Spleen (tissue), 11 donors: ENCODE measurements around the gene ASCL5. TPM values are rescaled to one million over a fixed set of nuclear protein-coding genes. Genes with fewer than 3 reads are reported as not detected.
A peak's percentile ranks its signal among the peaks of the same experiment; 100 is the strongest.

ENCODE experiments used
- DNase-seq: peaks from one replicate; pipeline ENCODE4 v3.0.0-alpha.2; 2020
- H3K27ac ChIP-seq, 8 donors: fragments of 200-600 bp; sonication (generic) in 7 of 8; 1 replicate in 4 of 8; 2 replicates in 4 of 8; pipeline versions ENCODE4 v1.5.0 to v1.8.0; 2016 to 2021; ENCODE audit warnings: inconsistent platforms in 4 of 8, mild to moderate bottlenecking in 4 of 8, moderate library complexity in 1 of 8
- H3K27me3 ChIP-seq, 7 donors: fragments of 200-600 bp; sonication (generic) in 6 of 7; replicated peaks in 1 of 7; 1 replicate in 4 of 7; 2 replicates in 3 of 7; pipeline versions ENCODE4 v1.5.0 to v1.8.0; 2016 to 2021; ENCODE audit warnings: inconsistent platforms in 3 of 7, mild to moderate bottlenecking in 1 of 7
- H3K36me3 ChIP-seq, 6 donors: fragments of 200-600 bp; sonication (generic) in 5 of 6; 1 replicate in 4 of 6; 2 replicates in 2 of 6; pipeline versions ENCODE4 v1.5.0 to v1.8.0; 2016 to 2021; ENCODE audit warnings: inconsistent platforms in 2 of 6
- H3K4me1 ChIP-seq, 6 donors: fragments of 200-600 bp; sonication (generic) in 5 of 6; 1 replicate in 3 of 6; 2 replicates in 3 of 6; pipeline versions ENCODE4 v1.5.0 to v1.8.0; 2016 to 2021; ENCODE audit warnings: inconsistent platforms in 3 of 6
- H3K4me3 ChIP-seq, 8 donors: fragments of 200-600 bp; sonication (generic) in 7 of 8; 1 replicate in 4 of 8; 2 replicates in 4 of 8; pipeline versions ENCODE4 v1.5.0 to v1.8.0; 2016 to 2021; ENCODE audit warnings: inconsistent platforms in 4 of 8, mild to moderate bottlenecking in 4 of 8, moderate library complexity in 2 of 8
- H3K9me3 ChIP-seq, 8 donors: fragments of 200-600 bp; sonication (generic) in 7 of 8; 1 replicate in 4 of 8; 2 replicates in 4 of 8; pipeline versions ENCODE4 v1.5.0 to v1.8.0; 2016 to 2021; ENCODE audit warnings: inconsistent platforms in 4 of 8
- POLR2A ChIP-seq, 3 donors: fragments of 450-650 bp; IDR thresholded peaks; one replicate each; pipeline ENCODE4 v1.5.1; 2017; ENCODE audit warnings: antibody characterized with exemption in 3 of 3, mild to moderate bottlenecking in 1 of 3
- POLR2AphosphoS5 ChIP-seq, 3 donors: sonication (generic); formaldehyde crosslinking; IDR thresholded peaks; one replicate each; pipeline ENCODE4 v1.5.1; 2017; ENCODE audit warnings: antibody characterized with exemption in 3 of 3
- WGBS, 5 donors: extraction: QIAGEN DNeasy Blood & Tissue Kit in 3 of 5; methylation state at CpG; one replicate each; pipeline versions ENCODE4 v1.1.5 to v1.1.7; 2013 to 2018; 5-methylcytosine and 5-hydroxymethylcytosine counted together
- intact Hi-C: fragments of 100-400 bp; cut with DNase I; formaldehyde crosslinking; loops from one replicate; pipeline ENCODE4 v1.15.0; 2023; ENCODE audit warnings: low total_unique reads
- polyA plus RNA-seq, 3 donors: library from polyadenylated mRNA; stranded (reverse); fragments of 200-250 nt; gene quantifications; one replicate each; pipeline ENCODE4 v1.2.1, GENCODE V29; 2013
- total RNA-seq, 7 donors: library from RNA; depleted of rRNA in 3 of 7; stranded (reverse); fragments of >200 nt in 3 of 7; fragmentation: NEBNext Ultra II Directional in 4 of 7; extraction: Animal tissue kit (Norgen Biotek cat#: 25700) in 4 of 7; gene quantifications; one replicate each; pipeline versions ENCODE4 v1.1.0 to v1.2.1, GENCODE V29; 2016 to 2021
- TF ChIP-seq, protein P1 (sequence below), 11 experiments: fragments of 200-600 bp in 7 of 11; fragments of 450-650 bp in 4 of 11; sonication (generic) in 4 of 11; IDR thresholded peaks in 8 of 11; conservative IDR thresholded peaks in 3 of 11; 1 replicate in 7 of 11; 2 replicates in 4 of 11; pipeline versions ENCODE4 v1.4.0 to v1.8.0; 2016 to 2021; ENCODE audit warnings: antibody characterized with exemption in 11 of 11, inconsistent platforms in 4 of 11, mild to moderate bottlenecking in 1 of 11
- donor health status: healthy with polysubstance abuse.
- donor health status: DM: no; HTN: no; CAD: no; lungs with moderate emphysema.
- donor health status: DM: no; HTN: no; CAD: no.
- donor health status: Bipolar disorder and iron deficiency.
- donor health status: healthy.
- donor health status: DM: no; HTN: no; CAD: no.
- donor health status: DM: yes; HTN: yes; CAD: no.

The ASCL5 gene
- total and polyA plus RNA-seq, 10 donors = 0.06 to 0.85 (median 0.09) TPM; not detected in 6

DNA sequence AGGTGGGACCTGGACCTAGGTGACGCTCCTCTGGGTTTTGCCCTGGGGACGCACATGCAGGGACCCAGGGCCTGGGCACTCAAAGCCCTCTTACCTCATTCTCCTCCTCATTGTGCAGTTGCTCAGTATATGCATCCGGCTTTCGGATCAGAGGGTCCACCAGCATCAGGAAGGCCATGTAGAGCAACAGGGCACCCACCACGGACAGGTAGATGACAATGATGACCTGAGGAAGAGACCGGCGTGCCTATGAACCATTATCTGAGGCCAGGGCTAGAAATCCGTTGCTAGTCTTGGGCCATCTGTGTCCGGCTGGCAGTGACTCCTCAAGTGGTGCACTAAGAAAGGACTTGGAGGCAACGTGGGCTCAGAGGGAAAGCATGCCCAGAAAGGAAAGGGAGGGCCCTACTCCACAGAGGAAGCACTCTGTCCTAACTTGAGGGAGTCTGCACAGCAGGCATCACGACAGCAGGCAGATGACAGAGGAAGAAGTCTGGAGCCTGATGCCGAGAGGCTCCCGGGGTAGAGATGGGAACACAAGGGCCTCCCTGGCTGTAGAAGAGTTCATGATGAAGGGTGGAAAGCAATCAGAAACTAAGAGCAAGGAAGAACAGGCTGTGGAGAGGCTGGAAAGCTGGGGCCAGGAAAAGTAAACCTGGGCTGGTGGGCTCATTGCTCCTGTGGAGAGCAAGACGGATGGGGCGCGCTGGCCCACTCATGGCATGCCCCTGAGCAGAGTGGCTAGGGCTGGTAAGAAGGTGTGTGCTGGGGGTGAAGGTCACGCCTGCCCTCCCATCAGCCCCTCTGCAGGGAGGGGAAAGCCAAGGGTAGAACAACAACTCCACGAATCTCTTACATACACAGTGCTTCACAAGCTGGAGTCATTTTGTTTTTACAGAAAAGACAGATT is 17.0 kb upstream of the ASCL5 start:
- Histone ChIP-seq H3K27me3 (no peaks in the 10 kb centered on the region), H3K9me3 (no peaks in the 10 kb centered on the region), H3K27ac (no peak overlapping the region), H3K4me1 (peaks cover 0 to 5% (median 0%) of the 10 kb centered on the region in 6 donors), H3K4me3 (no peak overlapping the region), H3K36me3 (peaks cover 3 to 99% (median 64%) of the 10 kb centered on the region in 6 donors)
- 84 to 94% (median 90%) methylated on average over 18 of the region's 18 CpGs for WGBS, 5 donors
- intact Hi-C loops = no loop called here
- peak; percentile 66 for DNase-seq
- TF ChIP-seq POLR2A (IDR thresholded peaks at IDR 0.05) (no peak), POLR2AphosphoS5 (IDR thresholded peaks at IDR 0.05) (no peak)
- TF ChIP-seq, protein P1, sequence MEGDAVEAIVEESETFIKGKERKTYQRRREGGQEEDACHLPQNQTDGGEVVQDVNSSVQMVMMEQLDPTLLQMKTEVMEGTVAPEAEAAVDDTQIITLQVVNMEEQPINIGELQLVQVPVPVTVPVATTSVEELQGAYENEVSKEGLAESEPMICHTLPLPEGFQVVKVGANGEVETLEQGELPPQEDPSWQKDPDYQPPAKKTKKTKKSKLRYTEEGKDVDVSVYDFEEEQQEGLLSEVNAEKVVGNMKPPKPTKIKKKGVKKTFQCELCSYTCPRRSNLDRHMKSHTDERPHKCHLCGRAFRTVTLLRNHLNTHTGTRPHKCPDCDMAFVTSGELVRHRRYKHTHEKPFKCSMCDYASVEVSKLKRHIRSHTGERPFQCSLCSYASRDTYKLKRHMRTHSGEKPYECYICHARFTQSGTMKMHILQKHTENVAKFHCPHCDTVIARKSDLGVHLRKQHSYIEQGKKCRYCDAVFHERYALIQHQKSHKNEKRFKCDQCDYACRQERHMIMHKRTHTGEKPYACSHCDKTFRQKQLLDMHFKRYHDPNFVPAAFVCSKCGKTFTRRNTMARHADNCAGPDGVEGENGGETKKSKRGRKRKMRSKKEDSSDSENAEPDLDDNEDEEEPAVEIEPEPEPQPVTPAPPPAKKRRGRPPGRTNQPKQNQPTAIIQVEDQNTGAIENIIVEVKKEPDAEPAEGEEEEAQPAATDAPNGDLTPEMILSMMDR (IDR thresholded peaks at IDR 0.05 in 8 of 11, conservative IDR thresholded peaks at IDR 0.05 in 3 of 11) = no peak

DNA sequence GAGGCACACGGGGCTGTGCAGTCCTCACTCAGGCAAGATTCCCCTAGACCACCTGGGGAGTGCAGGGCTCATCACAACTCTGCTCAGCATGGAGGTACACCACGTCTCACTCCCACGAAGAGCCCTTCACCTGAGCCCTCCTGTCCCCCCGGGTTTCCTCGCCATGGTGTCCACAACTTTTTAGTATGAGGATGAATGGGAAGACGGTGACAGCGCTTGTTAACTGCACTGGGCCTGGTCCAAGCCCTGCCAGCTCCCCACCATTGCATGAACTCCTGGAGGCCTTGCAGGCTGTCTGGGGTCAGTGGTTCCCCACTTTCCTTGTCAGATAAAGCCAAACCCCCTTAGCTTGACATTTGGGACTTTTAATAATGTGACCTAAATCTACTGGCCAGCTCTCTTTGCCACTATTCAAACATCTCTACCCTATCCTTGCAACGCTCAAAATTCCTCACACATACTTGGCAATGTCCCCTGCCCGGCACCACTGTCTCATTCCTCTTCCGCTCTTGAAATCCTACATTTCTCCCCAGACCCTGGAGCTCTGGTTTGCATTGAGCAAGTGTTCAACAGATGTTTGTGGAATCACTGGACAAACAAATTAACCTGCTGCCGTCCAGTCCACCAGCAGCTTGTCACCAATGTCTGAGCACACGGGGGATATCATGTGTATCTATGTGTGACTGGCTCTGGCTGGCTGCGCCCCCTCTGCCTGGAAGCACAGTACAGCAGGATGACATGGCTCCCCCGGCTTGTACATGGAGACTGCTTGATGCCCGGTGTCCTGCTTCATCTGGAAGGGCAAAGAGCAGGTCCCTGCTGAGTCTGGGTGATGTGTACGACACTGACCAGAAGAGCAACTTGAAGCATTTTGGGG is 16.1 kb upstream of the ASCL5 start:
- intact Hi-C loops = no loop called here
- peaks cover 3 to 99% (median 65%) of the 10 kb centered on the region in 6 donors for H3K36me3 ChIP-seq
- no peak for DNase-seq

DNA sequence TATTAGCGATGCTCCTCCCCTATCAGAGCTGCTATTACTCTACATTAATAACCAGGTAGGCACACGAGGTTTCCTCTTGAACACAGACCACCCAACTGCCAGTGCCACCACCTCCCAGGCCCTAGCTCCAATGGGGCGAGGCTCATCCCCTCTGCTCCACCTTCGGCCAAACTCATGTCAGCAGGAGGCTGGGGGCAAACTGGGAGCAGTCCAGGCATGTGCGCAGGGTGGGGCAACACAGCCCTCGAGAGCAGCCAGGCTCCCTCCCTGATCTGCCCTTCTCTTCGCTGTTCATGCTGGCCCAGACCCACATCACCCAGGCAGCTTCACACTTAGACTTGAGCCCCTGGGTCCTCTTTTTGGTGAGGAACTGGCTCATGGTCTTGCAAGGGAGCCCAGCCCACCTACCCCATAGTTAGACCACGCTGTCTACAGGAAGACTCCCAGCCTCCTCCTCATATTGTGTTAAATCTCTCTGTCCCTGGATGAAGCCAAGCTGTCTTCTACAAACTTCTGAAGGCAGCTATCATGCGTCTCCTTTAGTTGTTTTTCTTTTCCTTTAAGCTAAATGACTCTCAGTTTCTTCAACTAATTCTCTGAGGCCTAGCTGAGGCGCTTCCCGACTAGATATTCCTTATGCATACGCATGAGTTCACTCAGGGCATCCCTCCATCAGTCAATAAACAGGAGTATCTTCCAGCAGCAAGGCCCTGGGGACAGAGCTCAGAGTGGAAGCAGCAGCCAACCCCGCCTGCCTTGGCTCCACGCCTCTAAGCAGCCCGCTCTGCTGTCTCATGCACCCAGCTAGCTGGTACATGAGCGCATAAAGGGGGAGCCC is 15.2 kb upstream of the ASCL5 start:
- intact Hi-C loops = no loop called here
- Histone ChIP-seq H3K9me3 (no peaks in the 10 kb centered on the region), H3K4me3 (no peak overlapping the region), H3K4me1 (no peaks in the 10 kb centered on the region), H3K36me3 (peaks cover 3 to 99% (median 63%) of the 10 kb centered on the region in 6 donors), H3K27me3 (no peaks in the 10 kb centered on the region), H3K27ac (no peak overlapping the region)
- TF ChIP-seq POLR2A (IDR thresholded peaks at IDR 0.05) = no peak
- TF ChIP-seq, protein P1 (IDR thresholded peaks at IDR 0.05 in 8 of 11, conservative IDR thresholded peaks at IDR 0.05 in 3 of 11) = no peak
- no peak for TF ChIP-seq POLR2AphosphoS5 (IDR thresholded peaks at IDR 0.05)
- DNase-seq = no peak
- 89 to 96% (median 94%) methylated on average over 16 of the region's 16 CpGs for WGBS, 5 donors

More for the DNA sequence above, 16.1 kb upstream of the ASCL5 start:
- Histone ChIP-seq H3K27me3 (no peaks in the 10 kb centered on the region), H3K4me3 (no peak overlapping the region), H3K9me3 (no peaks in the 10 kb centered on the region), H3K27ac (no peak overlapping the region), H3K4me1 (no peaks in the 10 kb centered on the region)
- WGBS, 5 donors = 93 to 95% (median 94%) methylated on average over 14 to 16 of the region's 16 CpGs
- TF ChIP-seq, protein P1 (IDR thresholded peaks at IDR 0.05 in 8 of 11, conservative IDR thresholded peaks at IDR 0.05 in 3 of 11) = no peak
